Colonic mucosa (tissue), 4 donors: ENCODE data around the gene DRG1. TPM values are rescaled to one million over a fixed set of nuclear protein-coding genes. Genes with fewer than 3 reads are reported as not detected.

Experiments
- DNase-seq: peaks from one replicate; pipeline ENCODE4 v3.0.0-alpha.2; 2020
- H3K27ac ChIP-seq: fragments of 200-600 bp; one replicate; pipeline ENCODE4 v1.8.0; 2021
- H3K27me3 ChIP-seq: fragments of 200-600 bp; one replicate; pipeline ENCODE4 v1.8.0; 2021
- H3K36me3 ChIP-seq: fragments of 200-600 bp; one replicate; pipeline ENCODE4 v1.8.0; 2021
- H3K4me1 ChIP-seq: fragments of 200-600 bp; one replicate; pipeline ENCODE4 v1.8.0; 2021; ENCODE audit warnings: mild to moderate bottlenecking
- H3K4me3 ChIP-seq: fragments of 200-600 bp; one replicate; pipeline ENCODE4 v1.8.0; 2021
- H3K9ac ChIP-seq, 2 donors: one replicate each; pipeline ENCODE4 v1.7.0; 2013; ENCODE audit warnings: control low read depth in 2 of 2, low read depth in 2 of 2, low read length in 2 of 2
- H3K9me3 ChIP-seq: fragments of 200-600 bp; one replicate; pipeline ENCODE4 v1.8.0; 2021
- intact Hi-C: fragments of 100-400 bp; cut with DNase I; formaldehyde crosslinking; loops from one replicate; pipeline ENCODE4 v1.14.1; 2022
- total RNA-seq, 2 donors: library from RNA; stranded (reverse); fragmentation: NEBNext Ultra II Directional in 1 of 2; extraction: Animal tissue kit (Norgen Biotek cat#: 25700) in 1 of 2; gene quantifications; one replicate each; pipeline ENCODE4 v1.2.1, GENCODE V29; 2021
- TF ChIP-seq, protein P1 (sequence below): fragments of 200-600 bp; IDR thresholded peaks from one replicate; pipeline ENCODE4 v1.8.0; 2022; ENCODE audit warnings: antibody characterized with exemption, mild to moderate bottlenecking
- donor health status: healthy.
- donor health status: DM: no; HTN: no; CAD: no.
- donor health status: DM: no; HTN: no; CAD: no.

Gene DRG1, protein sequence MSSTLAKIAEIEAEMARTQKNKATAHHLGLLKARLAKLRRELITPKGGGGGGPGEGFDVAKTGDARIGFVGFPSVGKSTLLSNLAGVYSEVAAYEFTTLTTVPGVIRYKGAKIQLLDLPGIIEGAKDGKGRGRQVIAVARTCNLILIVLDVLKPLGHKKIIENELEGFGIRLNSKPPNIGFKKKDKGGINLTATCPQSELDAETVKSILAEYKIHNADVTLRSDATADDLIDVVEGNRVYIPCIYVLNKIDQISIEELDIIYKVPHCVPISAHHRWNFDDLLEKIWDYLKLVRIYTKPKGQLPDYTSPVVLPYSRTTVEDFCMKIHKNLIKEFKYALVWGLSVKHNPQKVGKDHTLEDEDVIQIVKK
- 10 to 100 TPM; 43.8 to 48.9 TPM for total RNA-seq

DNA sequence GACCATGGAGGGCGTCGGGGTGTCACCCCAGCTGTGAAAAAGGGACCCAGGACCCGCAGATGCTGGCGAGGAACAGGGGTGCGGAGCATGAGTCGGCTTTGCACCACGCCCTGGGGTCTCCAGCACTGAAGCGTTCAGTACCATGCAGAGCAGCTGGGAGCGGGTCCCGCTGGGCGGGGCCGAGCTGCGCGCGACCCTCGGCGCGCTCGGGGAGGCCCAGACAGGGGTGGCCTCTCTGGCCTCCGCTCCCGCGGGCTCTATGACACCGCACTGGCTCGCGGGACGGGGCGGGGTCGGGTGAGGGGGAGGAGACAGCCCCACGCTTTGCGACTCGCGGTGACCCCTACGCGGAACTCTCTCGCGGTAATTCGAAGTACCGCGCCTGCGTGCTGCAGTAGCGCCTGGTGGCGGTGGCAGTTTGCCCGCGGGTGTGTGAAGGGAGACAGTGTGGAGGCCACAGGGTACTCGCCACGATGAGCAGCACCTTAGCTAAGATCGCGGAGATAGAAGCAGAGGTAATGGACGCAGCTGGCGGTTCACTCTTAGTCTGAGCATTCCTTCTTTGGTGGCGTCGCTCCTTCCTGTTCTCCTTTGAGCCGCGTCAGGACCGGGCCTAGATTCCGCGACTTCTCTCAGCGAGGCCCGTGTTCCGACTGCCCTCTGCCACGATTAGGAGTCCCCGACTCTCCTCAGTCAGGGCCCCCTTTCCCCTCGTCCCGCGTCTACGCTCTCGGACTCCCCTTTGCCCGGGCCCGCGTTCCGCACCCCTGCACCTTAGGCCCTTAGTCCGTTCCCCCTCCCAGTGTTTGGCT lies at the start of gene DRG1:
TSS of gene DRG1 (plus strand) at position 394 of the 812 bp plus-strand sequence. CDS start at position 474, 80 bp downstream.
- Histone ChIP-seq H3K36me3 (no peaks in the 10 kb centered on the region), H3K27ac (peak within 1 kb of the TSS; percentile 81), H3K9me3 (no peaks in the 10 kb centered on the region), H3K9ac (peak within 1 kb of the TSS; percentile 96), H3K27me3 (no peaks in the 10 kb centered on the region), H3K4me1 (no peaks in the 10 kb centered on the region), H3K4me3 (peak within 1 kb of the TSS; percentile 80)
- intact Hi-C loops, result loop anchor here (5.0 kb wide), 1 partner anchor 52 kb away; the partner anchor contains the start of gene PATZ1
- TF ChIP-seq, protein P1, sequence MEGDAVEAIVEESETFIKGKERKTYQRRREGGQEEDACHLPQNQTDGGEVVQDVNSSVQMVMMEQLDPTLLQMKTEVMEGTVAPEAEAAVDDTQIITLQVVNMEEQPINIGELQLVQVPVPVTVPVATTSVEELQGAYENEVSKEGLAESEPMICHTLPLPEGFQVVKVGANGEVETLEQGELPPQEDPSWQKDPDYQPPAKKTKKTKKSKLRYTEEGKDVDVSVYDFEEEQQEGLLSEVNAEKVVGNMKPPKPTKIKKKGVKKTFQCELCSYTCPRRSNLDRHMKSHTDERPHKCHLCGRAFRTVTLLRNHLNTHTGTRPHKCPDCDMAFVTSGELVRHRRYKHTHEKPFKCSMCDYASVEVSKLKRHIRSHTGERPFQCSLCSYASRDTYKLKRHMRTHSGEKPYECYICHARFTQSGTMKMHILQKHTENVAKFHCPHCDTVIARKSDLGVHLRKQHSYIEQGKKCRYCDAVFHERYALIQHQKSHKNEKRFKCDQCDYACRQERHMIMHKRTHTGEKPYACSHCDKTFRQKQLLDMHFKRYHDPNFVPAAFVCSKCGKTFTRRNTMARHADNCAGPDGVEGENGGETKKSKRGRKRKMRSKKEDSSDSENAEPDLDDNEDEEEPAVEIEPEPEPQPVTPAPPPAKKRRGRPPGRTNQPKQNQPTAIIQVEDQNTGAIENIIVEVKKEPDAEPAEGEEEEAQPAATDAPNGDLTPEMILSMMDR, result no peak
- peak; percentile 98 for DNase-seq

GRCh38 chr22:31349960-31350359 lies 49.4 kb upstream of the DRG1 start:
- no peak for DNase-seq
- H3K27me3 ChIP-seq, result no peaks in the 10 kb centered on the region
- peaks cover 4% of the 10 kb centered on the region for H3K4me1 ChIP-seq
- H3K4me3 ChIP-seq, result no peak overlapping the region
- H3K9me3 ChIP-seq, result no peaks in the 10 kb centered on the region
- TF ChIP-seq, protein P1, result no peak
- no peak overlapping the region for H3K9ac ChIP-seq
- H3K36me3 ChIP-seq, result no peaks in the 10 kb centered on the region
- H3K27ac ChIP-seq, result no peak overlapping the region
- intact Hi-C loops, result loop anchor here (5.0 kb wide), 1 partner anchor 47 kb away; the partner anchor contains the start of gene DRG1

GRCh38 chr22:31350410-31350863 lies 49.0 kb upstream of the DRG1 start:
- H3K36me3 ChIP-seq, result no peaks in the 10 kb centered on the region
- no peaks in the 10 kb centered on the region for H3K9me3 ChIP-seq
- no peak overlapping the region for H3K27ac ChIP-seq
- H3K4me1 ChIP-seq, result no peaks in the 10 kb centered on the region
- no peak overlapping the region for H3K9ac ChIP-seq
- peak; percentile 33 for DNase-seq
- intact Hi-C loops, result no loop called here
- H3K4me3 ChIP-seq, result no peak overlapping the region
- H3K27me3 ChIP-seq, result no peaks in the 10 kb centered on the region
- TF ChIP-seq, protein P1, result no peak

- Histone ChIP-seq H3K36me3 (no peaks in the 10 kb centered on the region), H3K4me3 (no peak overlapping the region), H3K9me3 (no peaks in the 10 kb centered on the region), H3K4me1 (no peaks in the 10 kb centered on the region), H3K27me3 (no peaks in the 10 kb centered on the region), H3K9ac (no peak overlapping the region), H3K27ac (no peak overlapping the region)
- intact Hi-C loops, result no loop called here
- DNase-seq, result no peak
- TF ChIP-seq, protein P1, result no peak
Measured at GRCh38 chr22:31354515-31354914, 44.9 kb upstream of the DRG1 start.

- Histone ChIP-seq H3K9ac (no peak overlapping the region), H3K9me3 (no peaks in the 10 kb centered on the region), H3K4me3 (no peak overlapping the region), H3K36me3 (no peaks in the 10 kb centered on the region), H3K27ac (no peak overlapping the region), H3K4me1 (no peaks in the 10 kb centered on the region), H3K27me3 (no peaks in the 10 kb centered on the region)
- TF ChIP-seq, protein P1, result no peak
- DNase-seq, result no peak
- intact Hi-C loops, result no loop called here
Measured at GRCh38 chr22:31360029-31360428, 39.4 kb upstream of the DRG1 start.
